ENCODE results near the gene KRTAP3-3.
"Not testable (repeated sequence)": the region's sequence is repeated elsewhere in the genome, so short reads cannot be mapped to it uniquely, and the experiment has no call there.

The KRTAP3-3 gene

GRCh38 chr17:40993839-40994238, at the start of gene KRTAP3-3:
Gene KRTAP3-3, minus strand, starts transcription at chr17:40994164. Its CDS starts 67 bp downstream, at chr17:40994097.
- peak; percentile 14 for DNase-seq

GRCh38 chr17:41042953-41043352, 49.0 kb upstream of the KRTAP3-3 start:
- DNase-seq = no peak

GRCh38 chr17:41040783-41041571, 47.0 kb upstream of the KRTAP3-3 start, which contains the start of gene KRTAP1-1:
Gene KRTAP1-1, minus strand, starts transcription at chr17:41041450. Its CDS starts 53 bp downstream, at chr17:41041397.
- not testable (repeated sequence) for DNase-seq

GRCh38 chr17:41037853-41038350, 43.9 kb upstream of the KRTAP3-3 start:
- no peak for DNase-seq

GRCh38 chr17:41034346-41034935, 40.5 kb upstream of the KRTAP3-3 start, which contains the start of gene KRTAP1-3:
Gene KRTAP1-3, minus strand, starts transcription at chr17:41034874. Its CDS starts 53 bp downstream, at chr17:41034821.
- not testable (repeated sequence) for DNase-seq

- DNase-seq = no peak
Observed at GRCh38 chr17:41029633-41030245, 35.8 kb upstream of the KRTAP3-3 start, which contains the start of gene KRTAP1-4. Gene KRTAP1-4, minus strand, starts transcription at chr17:41030195. Its CDS starts 117 bp downstream, at chr17:41030078.

GRCh38 chr17:41026715-41027471, 32.9 kb upstream of the KRTAP3-3 start, which contains the start of gene KRTAP1-5:
Gene KRTAP1-5, minus strand, starts transcription at chr17:41027208. Its CDS starts 53 bp downstream, at chr17:41027155.
- no peak for DNase-seq

- DNase-seq = no peak
Observed at GRCh38 chr17:41024697-41025096, 30.7 kb upstream of the KRTAP3-3 start.

- DNase-seq = no peak
Observed at GRCh38 chr17:41020336-41020735, 26.4 kb upstream of the KRTAP3-3 start.

GRCh38 chr17:41019415-41019814, 25.5 kb upstream of the KRTAP3-3 start:
- DNase-seq = no peak

- DNase-seq = no peak
Observed at GRCh38 chr17:41018541-41018940, 24.6 kb upstream of the KRTAP3-3 start.

- no peak for DNase-seq
Observed at GRCh38 chr17:41016578-41017215, 22.7 kb upstream of the KRTAP3-3 start.

GRCh38 chr17:41015454-41015853, 21.5 kb upstream of the KRTAP3-3 start:
- no peak for DNase-seq

GRCh38 chr17:41013606-41014005, 19.6 kb upstream of the KRTAP3-3 start:
- DNase-seq = no peak

- DNase-seq = no peak
Observed at GRCh38 chr17:41013181-41013580, 19.2 kb upstream of the KRTAP3-3 start.

GRCh38 chr17:41012326-41013120, 18.6 kb upstream of the KRTAP3-3 start:
- no peak for DNase-seq

- no peak for DNase-seq
Observed at GRCh38 chr17:41010441-41010840, 16.5 kb upstream of the KRTAP3-3 start.

GRCh38 chr17:41009936-41010335, 16.0 kb upstream of the KRTAP3-3 start:
- no peak for DNase-seq

- no peak for DNase-seq
Observed at GRCh38 chr17:41009301-41009760, 15.4 kb upstream of the KRTAP3-3 start.

GRCh38 chr17:41008811-41009210, 14.8 kb upstream of the KRTAP3-3 start, which contains the start of gene KRTAP3-1:
Gene KRTAP3-1, minus strand, starts transcription at chr17:41009128. Its CDS starts 54 bp downstream, at chr17:41009074.
- DNase-seq = no peak

GRCh38 chr17:41004397-41004796, 10.4 kb upstream of the KRTAP3-3 start:
- DNase-seq = no peak
